Mesendoderm (in vitro differentiated cells): ENCODE data around the gene TMEM229B.

Source experiments
- DNase-seq: peaks from one replicate; pipeline ENCODE4 v3.0.0; 2013
- H2AK5ac ChIP-seq: 2 replicates; pipeline ENCODE4 v1.6.1; 2013; ENCODE audit warnings: low read length, inconsistent platforms
- H2BK120ac ChIP-seq: 2 replicates; pipeline ENCODE4 v1.6.1; 2013; ENCODE audit warnings: low read depth, mild to moderate bottlenecking, low read length, moderate library complexity, mixed read lengths
- H2BK15ac ChIP-seq: replicated peaks from 2 replicates; pipeline ENCODE4 v1.6.1; 2013; ENCODE audit warnings: low read depth, mild to moderate bottlenecking, moderate library complexity
- H2BK5ac ChIP-seq: 2 replicates; pipeline ENCODE4 v1.6.1; 2013; ENCODE audit warnings: low read length, inconsistent platforms
- H3K18ac ChIP-seq: 2 replicates; pipeline ENCODE4 v1.6.1; 2013; ENCODE audit warnings: mild to moderate bottlenecking, low read length, mixed read lengths
- H3K23ac ChIP-seq: one replicate; pipeline ENCODE4 v1.6.1; 2013; ENCODE audit warnings: low read length
- H3K27ac ChIP-seq: 2 replicates; pipeline ENCODE4 v1.5.1; 2013; ENCODE audit warnings: low read depth, mild to moderate bottlenecking, inconsistent platforms, low read length, moderate library complexity
- H3K27me3 ChIP-seq: 2 replicates; pipeline ENCODE4 v1.6.1; 2013; ENCODE audit warnings: low read length, control low read depth, mild to moderate bottlenecking, inconsistent platforms; ENCODE audit not compliant: insufficient read depth, poor library complexity
- H3K36me3 ChIP-seq: 2 replicates; pipeline ENCODE4 v1.6.1; 2013; ENCODE audit warnings: low read length, inconsistent platforms; ENCODE audit not compliant: control insufficient read depth, insufficient read depth
- H3K4ac ChIP-seq: one replicate; pipeline ENCODE4 v1.6.1; 2013; ENCODE audit warnings: low read depth, mild to moderate bottlenecking, low read length, moderate library complexity
- H3K4me1 ChIP-seq: 2 replicates; pipeline ENCODE4 v1.6.1; 2013; ENCODE audit warnings: low read depth, low read length, inconsistent platforms; ENCODE audit not compliant: control insufficient read depth
- H3K4me2 ChIP-seq: 2 replicates; pipeline ENCODE4 v1.6.1; 2013; ENCODE audit warnings: low read length
- H3K4me3 ChIP-seq: 2 replicates; pipeline ENCODE4 v1.5.1; 2013; ENCODE audit warnings: mild to moderate bottlenecking, low read length
- H3K56ac ChIP-seq: one replicate; pipeline ENCODE4 v1.6.1; 2013; ENCODE audit warnings: low read length
- H3K79me1 ChIP-seq: 2 replicates; pipeline ENCODE4 v1.6.1; 2013; ENCODE audit warnings: low read length, inconsistent platforms
- H3K79me2 ChIP-seq: 2 replicates; pipeline ENCODE4 v1.6.1; 2013; ENCODE audit warnings: mild to moderate bottlenecking, low read length; ENCODE audit not compliant: control insufficient read depth, insufficient read depth
- H3K9ac ChIP-seq: 2 replicates; pipeline ENCODE4 v1.6.1; 2013; ENCODE audit warnings: low read length, inconsistent platforms
- H4K5ac ChIP-seq: one replicate; pipeline ENCODE4 v1.6.1; 2013; ENCODE audit warnings: low read length
- H4K8ac ChIP-seq: one replicate; pipeline ENCODE4 v1.6.1; 2013; ENCODE audit warnings: low read depth, mild to moderate bottlenecking, control low read depth, low read length, moderate library complexity
- WGBS: extraction: QIAGEN DNeasy Blood & Tissue Kit; methylation state at CpG from one replicate; pipeline ENCODE4 v1.1.7; 2013; ENCODE audit warnings: low lambda C conversion rate, missing lambda C conversion rate; ENCODE audit not compliant: insufficient coverage; ENCODE audit errors: extremely low coverage; 5-methylcytosine and 5-hydroxymethylcytosine counted together

Gene TMEM229B

GRCh38 chr14:67532606-67532997 is 44.1 kb upstream of the TMEM229B start:
- no peak overlapping the region for H3K27ac ChIP-seq

GRCh38 chr14:67529947-67530935 is 41.7 kb upstream of the TMEM229B start:
- Histone ChIP-seq H3K56ac (no peak overlapping the region), H3K9ac (no peak overlapping the region), H3K4me1 (no peaks in the 10 kb centered on the region), H3K79me1 (no peaks in the 10 kb centered on the region), H3K4me2 (no peak overlapping the region), H2AK5ac (no peak overlapping the region), H3K4ac (no peak overlapping the region), H3K4me3 (no peak overlapping the region), H4K5ac (no peak overlapping the region), H4K8ac (no peak overlapping the region), H3K27ac (no peak overlapping the region), H3K36me3 (no peaks in the 10 kb centered on the region), H2BK15ac (no peak overlapping the region), H2BK5ac (no peak overlapping the region), H2BK120ac (no peak overlapping the region), H3K18ac (no peak overlapping the region), H3K79me2 (no peaks in the 10 kb centered on the region), H3K23ac (no peak overlapping the region), H3K27me3 (no peaks in the 10 kb centered on the region)
- WGBS = no CpG with 5 or more reads among the region's 5 CpGs
- no peak for DNase-seq

More at GRCh38 chr14:67532606-67532997, 44.1 kb upstream of the TMEM229B start:
- H3K56ac ChIP-seq = peak overlapping the region; percentile 90
- H2BK120ac ChIP-seq = no peak overlapping the region
- H3K4me2 ChIP-seq = peak overlapping the region; percentile 25
- H4K5ac ChIP-seq = no peak overlapping the region
- no peak overlapping the region for H2BK15ac ChIP-seq
- no peak for DNase-seq
- WGBS = no CpG with 5 or more reads among the region's 23 CpGs
- H2BK5ac ChIP-seq = no peak overlapping the region
- no peak overlapping the region for H4K8ac ChIP-seq
- no peaks in the 10 kb centered on the region for H3K27me3 ChIP-seq
- peak overlapping the region; percentile 37 for H3K4me3 ChIP-seq
- H3K9ac ChIP-seq = peak overlapping the region; percentile 78
- H3K4ac ChIP-seq = peak overlapping the region; percentile 77
- H3K36me3 ChIP-seq = no peaks in the 10 kb centered on the region
- no peaks in the 10 kb centered on the region for H3K79me2 ChIP-seq
- no peak overlapping the region for H2AK5ac ChIP-seq
- H3K79me1 ChIP-seq = no peaks in the 10 kb centered on the region
- H3K18ac ChIP-seq = peak overlapping the region; percentile 69
- no peaks in the 10 kb centered on the region for H3K4me1 ChIP-seq
- H3K23ac ChIP-seq = no peak overlapping the region

GRCh38 chr14:67528276-67528675 is 39.8 kb upstream of the TMEM229B start:
- no peaks in the 10 kb centered on the region for H3K27me3 ChIP-seq
- H3K36me3 ChIP-seq = no peaks in the 10 kb centered on the region
- no peak overlapping the region for H3K56ac ChIP-seq
- H2BK15ac ChIP-seq = no peak overlapping the region
- H3K18ac ChIP-seq = no peak overlapping the region
- no peak overlapping the region for H3K4me3 ChIP-seq
- H2AK5ac ChIP-seq = no peak overlapping the region
- H3K4ac ChIP-seq = no peak overlapping the region
- H2BK120ac ChIP-seq = no peak overlapping the region
- no peak overlapping the region for H4K5ac ChIP-seq
- H3K4me1 ChIP-seq = no peaks in the 10 kb centered on the region
- H3K4me2 ChIP-seq = no peak overlapping the region
- H4K8ac ChIP-seq = no peak overlapping the region
- DNase-seq = no peak
- WGBS = no CpG with 5 or more reads among the region's 1 CpG
- H3K23ac ChIP-seq = no peak overlapping the region
- no peak overlapping the region for H2BK5ac ChIP-seq
- H3K27ac ChIP-seq = no peak overlapping the region
- no peak overlapping the region for H3K9ac ChIP-seq
- no peaks in the 10 kb centered on the region for H3K79me2 ChIP-seq
- H3K79me1 ChIP-seq = no peaks in the 10 kb centered on the region

GRCh38 chr14:67527756-67528155 is 39.2 kb upstream of the TMEM229B start:
- H2BK5ac ChIP-seq = no peak overlapping the region
- H3K9ac ChIP-seq = no peak overlapping the region

GRCh38 chr14:67526676-67527459 is 38.3 kb upstream of the TMEM229B start:
- Histone ChIP-seq H3K23ac (no peak overlapping the region), H3K4me1 (no peaks in the 10 kb centered on the region), H2BK5ac (no peak overlapping the region), H3K4me3 (no peak overlapping the region), H3K4me2 (no peak overlapping the region), H3K36me3 (no peaks in the 10 kb centered on the region), H3K79me2 (no peaks in the 10 kb centered on the region), H3K18ac (no peak overlapping the region), H2AK5ac (no peak overlapping the region), H3K9ac (peak overlapping the region; percentile 34), H3K4ac (no peak overlapping the region), H4K5ac (peak overlapping the region; percentile 18), H2BK120ac (no peak overlapping the region), H2BK15ac (no peak overlapping the region), H3K56ac (no peak overlapping the region), H3K27me3 (no peaks in the 10 kb centered on the region), H3K79me1 (no peaks in the 10 kb centered on the region), H4K8ac (no peak overlapping the region), H3K27ac (no peak overlapping the region)
- DNase-seq = peak; percentile 90
- no CpG with 5 or more reads among the region's 8 CpGs for WGBS

More at GRCh38 chr14:67527756-67528155, 39.2 kb upstream of the TMEM229B start:
- no CpG with 5 or more reads among the region's 5 CpGs for WGBS
- DNase-seq = no peak
- no peak overlapping the region for H4K8ac ChIP-seq
- H2AK5ac ChIP-seq = no peak overlapping the region
- no peak overlapping the region for H2BK120ac ChIP-seq
- no peak overlapping the region for H2BK15ac ChIP-seq
- H3K4me1 ChIP-seq = no peaks in the 10 kb centered on the region
- H3K4me3 ChIP-seq = no peak overlapping the region
- no peak overlapping the region for H3K56ac ChIP-seq
- no peaks in the 10 kb centered on the region for H3K79me1 ChIP-seq
- H3K27me3 ChIP-seq = no peaks in the 10 kb centered on the region
- no peak overlapping the region for H3K4me2 ChIP-seq
- H3K18ac ChIP-seq = no peak overlapping the region
- no peak overlapping the region for H4K5ac ChIP-seq
- no peak overlapping the region for H3K23ac ChIP-seq
- no peaks in the 10 kb centered on the region for H3K36me3 ChIP-seq
- no peak overlapping the region for H3K4ac ChIP-seq
- no peaks in the 10 kb centered on the region for H3K79me2 ChIP-seq
- H3K27ac ChIP-seq = no peak overlapping the region
